LoVo (cell line): ENCODE results near the gene CEP70.
"Not testable (repeated sequence)": the region's sequence is repeated elsewhere in the genome, so short reads cannot be mapped to it uniquely, and the experiment has no call there.

Source experiments
- DNase-seq: peaks from one replicate; pipeline ENCODE4 v3.0.0-alpha.2; 2016; ENCODE audit warnings: low spot score

Gene CEP70

DNA sequence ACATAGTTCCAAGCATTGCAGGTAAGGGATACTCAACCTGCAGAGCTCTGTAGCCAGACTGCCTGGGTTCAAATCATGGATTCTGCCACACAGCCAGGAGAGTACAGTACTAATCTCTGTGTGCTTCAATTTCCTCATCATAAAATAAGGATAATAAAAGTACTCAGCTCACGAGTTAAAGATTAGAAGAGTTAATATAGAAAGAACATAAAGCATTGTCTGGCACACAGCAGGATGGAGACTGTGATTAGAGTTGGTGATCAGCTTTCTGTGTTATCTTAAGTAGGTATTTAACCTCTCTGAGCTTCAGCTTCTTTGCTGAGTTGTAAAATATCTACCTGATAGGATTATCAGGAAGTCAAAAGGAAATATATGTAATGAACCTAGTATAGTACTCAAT is 2.7 kb downstream of the CEP70 start:
- DNase-seq, result no peak

DNA sequence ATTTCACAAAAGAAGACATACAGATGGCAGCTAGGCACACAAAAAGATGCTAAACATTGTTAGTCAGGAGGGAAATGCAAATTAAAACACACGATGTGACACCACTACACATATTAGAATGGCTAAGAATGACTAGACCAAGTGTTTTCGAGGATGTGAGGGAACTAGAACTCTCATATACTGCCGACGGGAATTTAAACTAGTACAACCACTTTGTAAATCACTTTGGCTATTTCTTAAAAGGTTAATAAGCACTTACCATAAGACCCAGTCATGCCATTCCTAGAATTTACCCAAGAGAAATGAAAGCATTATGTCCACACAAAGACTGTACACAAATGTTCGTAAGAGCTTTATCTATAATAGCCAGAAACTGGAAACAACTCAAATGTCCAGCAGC is 5.6 kb downstream of the CEP70 start:
- no peak for DNase-seq

DNA sequence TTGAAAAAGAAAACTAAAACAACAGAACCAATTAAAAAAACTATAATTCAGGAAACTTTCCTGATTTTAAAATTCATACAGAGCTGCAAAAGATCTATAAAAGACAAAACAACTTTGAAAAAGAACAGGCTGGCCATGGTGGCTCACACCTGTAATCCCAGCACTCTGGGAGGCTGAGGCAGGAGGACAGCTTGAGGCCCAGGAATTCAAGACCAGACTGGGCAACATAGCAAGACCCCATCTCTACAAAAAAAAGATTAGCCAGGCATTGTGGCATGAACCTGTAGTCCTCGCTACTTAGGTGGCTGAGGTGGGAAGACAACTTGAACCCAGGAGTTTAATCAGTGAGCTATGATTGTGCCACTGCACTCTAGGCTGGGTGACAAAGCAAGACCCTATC is 6.7 kb downstream of the CEP70 start:
- DNase-seq, result no peak

DNA sequence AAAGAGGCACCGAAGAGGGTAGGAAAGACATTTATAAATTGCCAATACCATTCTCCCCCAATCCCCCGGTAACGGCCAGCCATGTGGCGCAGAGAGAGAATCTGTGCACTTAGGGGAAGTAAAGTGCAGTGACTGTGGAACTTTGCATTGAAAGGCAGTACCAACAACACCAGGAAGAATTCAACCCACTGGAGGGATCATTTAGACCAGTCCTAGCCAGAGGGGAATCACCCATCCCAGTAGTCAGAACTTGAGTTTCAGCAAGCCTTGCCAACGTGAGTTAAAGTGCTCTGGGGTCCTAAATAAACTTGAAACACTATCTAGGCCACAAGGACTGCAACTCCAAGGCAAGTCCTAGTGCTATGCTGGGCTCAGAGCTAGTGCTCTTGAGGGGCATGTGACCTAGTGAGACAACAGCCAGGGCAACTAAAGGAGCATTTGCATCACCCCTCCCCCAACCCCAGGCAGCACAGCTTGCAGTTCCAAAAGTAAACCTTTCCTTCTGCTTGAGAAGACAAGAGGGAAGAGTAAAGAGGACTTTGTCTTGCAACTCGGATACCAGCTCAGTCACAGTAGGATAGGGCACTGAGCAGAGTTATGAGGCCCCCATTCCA is 15.0 kb downstream of the CEP70 start:
- DNase-seq, result no peak

DNA sequence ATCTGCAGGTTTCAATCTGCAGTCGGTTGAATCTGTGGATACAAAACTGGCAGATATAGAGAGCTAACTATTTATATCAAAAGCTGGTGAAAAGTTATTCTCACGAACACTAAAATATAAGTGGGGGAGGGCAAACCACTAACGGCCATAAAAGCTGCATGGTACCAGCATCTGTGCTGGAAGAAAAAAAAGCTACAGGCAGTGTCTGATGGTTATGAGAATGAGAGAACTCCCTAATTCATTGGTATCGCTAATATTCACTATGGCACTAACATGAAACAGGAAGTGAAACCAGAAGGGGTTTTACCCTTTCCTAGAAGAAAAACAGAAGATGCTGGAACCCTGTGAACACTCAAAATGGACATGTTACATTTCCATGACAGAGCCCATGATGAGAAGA is 15.9 kb downstream of the CEP70 start:
- DNase-seq, result no peak

DNA sequence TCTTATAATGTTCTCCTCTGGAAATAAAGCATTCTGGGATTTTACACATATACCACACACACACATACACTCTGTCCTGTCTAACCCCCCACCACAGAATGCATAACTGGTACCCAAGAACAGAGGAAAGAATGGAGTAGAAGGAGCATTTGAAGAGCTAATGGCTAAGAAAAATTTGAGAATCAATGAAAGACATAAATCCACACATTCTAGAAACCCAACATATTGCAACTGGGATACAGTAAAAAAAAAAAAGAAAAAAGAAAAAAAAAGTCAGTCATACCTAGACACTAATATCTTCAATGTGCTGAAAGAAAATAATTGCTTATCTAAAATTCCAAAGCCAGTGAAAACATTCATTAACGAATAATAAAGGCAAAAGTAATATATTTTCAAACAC is 20.9 kb downstream of the CEP70 start:
- DNase-seq, result no peak

DNA sequence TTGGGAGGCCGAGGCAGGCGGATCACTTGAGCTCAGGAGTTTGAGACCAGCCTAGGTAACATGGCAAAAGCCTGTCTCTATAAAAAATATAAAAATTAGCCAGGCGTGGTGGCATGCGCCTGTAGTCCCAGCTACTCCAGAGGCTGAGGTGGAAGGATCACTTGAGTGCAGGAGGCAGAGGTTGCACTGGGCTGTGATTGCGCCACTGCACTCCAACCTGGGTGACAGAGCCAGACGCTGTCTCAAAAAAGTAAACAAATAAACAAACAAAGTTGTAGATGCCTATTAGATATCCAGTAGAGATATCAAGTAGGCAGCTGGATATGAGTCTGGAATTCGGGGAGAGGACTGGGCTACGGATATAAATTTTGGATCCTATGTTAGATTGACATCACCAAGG is 24.4 kb downstream of the CEP70 start:
- not testable (repeated sequence) for DNase-seq

DNA sequence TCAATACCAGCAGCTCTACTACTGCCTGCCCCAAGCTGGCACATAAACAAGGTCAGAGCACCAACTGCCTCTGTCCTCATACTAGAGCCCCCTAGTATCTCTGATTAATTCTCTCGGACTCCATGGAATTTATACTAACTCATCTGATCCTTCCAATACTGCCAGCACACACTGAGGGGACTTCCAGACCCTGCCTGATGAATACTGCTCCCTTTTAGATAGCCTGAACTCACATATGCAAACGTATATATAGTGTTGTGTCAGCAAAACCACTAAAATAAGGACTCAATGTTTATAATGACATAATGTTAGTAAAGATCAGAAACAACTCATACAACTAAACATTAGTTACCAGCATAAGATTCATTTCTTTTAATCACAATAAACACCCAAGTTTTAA is 25.0 kb downstream of the CEP70 start:
- no peak for DNase-seq

DNA sequence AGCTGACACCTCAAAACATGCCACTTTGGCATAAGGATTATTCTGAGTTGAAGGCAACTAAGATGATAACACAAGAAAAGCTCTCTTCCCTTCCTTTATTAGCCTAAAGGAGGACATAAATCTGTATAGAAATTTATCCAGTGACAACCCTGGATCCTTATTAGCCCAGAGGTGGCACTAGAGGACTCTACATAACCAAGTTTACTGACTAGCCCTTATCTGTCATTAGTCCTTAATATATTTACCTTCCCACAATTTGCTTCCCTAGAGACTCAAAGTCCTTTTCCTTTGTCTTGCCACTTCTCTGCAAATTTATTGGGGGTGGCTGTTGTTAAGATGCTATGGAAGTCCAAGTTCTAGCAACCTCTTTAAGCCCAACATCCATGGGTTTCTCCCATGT is 26.7 kb downstream of the CEP70 start:
- no peak for DNase-seq

DNA sequence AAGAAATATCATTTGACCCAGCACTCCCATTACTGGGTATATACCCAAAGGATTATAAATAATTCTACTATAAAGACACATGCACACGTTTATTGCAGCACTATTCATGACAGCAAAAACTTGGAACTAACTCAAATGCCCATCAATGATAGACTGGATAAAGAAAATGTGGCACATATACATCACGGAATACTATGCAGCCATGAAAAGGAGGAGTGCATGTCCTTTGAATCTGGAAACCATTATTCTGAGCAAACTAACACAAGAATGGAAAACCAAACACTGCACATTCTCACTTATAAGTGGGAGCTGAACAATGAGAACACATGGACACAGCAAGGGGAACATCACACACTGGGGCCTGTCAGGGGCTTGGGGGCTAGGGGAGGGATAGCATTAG is 27.8 kb downstream of the CEP70 start:
- DNase-seq, result not testable (repeated sequence)

DNA sequence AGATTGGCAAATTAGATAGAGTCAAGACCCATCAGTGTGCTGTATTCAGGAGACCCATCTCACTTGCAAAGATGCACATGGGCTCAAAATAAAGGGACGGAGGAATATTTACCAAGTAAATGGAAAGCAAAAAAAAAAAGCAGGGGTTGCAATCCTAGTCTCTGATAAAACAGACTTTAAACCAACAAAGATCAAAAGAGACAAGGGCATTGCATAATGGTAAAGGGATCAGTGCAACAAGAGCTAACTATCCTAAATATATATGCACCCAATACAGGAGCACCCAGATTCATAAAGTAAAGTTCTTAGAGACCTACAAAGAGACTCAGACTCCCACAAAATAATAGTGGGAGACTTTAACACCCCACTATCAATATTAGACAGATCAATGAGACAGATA is 31.2 kb downstream of the CEP70 start:
- DNase-seq, result not testable (repeated sequence)

DNA sequence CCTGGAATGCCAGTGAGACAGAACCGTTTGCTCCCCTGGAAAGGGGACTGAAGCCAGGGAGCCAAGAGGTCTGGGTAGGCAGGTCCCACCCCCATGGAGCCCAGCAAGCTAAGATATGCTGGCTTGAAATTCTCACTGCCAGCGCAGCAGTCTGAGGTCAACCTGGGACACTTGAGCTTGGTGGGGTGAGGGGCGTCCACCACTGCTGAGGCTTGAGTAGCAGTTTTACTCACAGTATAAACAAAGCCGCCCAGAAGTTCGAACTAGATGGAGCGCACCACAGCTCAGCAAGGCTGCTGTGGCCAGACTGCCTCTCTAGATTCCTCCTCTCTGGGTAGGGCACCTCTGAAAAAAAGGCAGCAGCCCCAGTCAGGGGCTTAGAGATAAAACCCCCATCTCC is 33.6 kb downstream of the CEP70 start:
- no peak for DNase-seq

DNA sequence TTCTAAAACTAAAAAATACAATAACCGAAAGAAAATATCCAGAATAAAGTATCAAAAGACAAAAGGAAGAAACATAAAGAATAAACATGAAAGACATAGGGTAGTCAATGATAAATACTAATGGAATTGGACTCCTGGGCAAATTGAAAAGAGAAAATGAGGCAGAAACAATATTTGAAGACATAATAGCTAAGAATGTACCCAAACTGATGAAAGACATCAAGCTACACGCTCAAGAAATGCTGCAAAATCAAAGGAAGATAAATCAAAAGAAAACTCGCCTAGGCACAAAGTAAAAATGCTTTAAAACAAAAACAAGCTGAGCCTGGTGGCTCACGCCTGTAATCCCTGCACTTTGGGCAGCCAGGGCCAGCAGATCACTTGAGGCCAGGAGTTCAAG is 34.9 kb downstream of the CEP70 start:
- no peak for DNase-seq

DNA sequence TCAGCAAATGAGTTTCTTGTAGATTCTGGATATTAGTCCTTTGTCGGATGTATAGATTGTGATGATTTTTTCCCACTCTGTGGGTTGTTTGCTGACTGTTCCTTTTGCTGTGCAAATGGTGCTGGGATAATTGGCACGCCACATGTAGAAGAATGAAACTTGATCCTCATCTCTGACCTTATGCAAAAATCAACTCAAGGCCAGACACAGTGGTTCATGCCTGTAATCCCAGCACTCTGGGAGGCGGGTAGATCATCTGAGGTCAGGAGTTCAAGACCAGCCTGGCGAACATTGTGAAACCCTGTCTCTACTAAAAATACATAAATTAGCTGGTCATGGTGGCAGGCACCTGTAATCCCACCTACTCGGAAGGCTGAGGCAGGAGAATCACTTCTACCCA is 39.3 kb downstream of the CEP70 start:
- not testable (repeated sequence) for DNase-seq

DNA sequence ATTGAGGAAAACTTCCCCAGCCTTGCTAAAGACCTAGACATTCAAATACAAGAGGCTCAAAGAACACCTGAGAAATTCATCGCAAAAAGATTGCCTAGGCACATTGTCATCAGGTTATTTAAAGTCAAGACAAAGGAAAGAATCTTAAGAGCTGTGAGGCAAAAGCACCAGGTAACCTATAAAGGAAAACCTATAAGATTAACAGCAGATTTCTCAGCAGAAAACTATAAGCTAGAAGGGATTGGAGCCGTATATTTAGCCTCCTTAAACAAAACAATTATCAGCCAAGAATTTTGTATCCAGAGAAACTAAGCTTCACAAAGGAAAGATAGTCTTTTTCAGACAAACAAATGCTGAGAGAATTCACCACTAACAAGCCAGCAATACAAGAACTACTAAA is 43.1 kb downstream of the CEP70 start:
- not testable (repeated sequence) for DNase-seq

DNA sequence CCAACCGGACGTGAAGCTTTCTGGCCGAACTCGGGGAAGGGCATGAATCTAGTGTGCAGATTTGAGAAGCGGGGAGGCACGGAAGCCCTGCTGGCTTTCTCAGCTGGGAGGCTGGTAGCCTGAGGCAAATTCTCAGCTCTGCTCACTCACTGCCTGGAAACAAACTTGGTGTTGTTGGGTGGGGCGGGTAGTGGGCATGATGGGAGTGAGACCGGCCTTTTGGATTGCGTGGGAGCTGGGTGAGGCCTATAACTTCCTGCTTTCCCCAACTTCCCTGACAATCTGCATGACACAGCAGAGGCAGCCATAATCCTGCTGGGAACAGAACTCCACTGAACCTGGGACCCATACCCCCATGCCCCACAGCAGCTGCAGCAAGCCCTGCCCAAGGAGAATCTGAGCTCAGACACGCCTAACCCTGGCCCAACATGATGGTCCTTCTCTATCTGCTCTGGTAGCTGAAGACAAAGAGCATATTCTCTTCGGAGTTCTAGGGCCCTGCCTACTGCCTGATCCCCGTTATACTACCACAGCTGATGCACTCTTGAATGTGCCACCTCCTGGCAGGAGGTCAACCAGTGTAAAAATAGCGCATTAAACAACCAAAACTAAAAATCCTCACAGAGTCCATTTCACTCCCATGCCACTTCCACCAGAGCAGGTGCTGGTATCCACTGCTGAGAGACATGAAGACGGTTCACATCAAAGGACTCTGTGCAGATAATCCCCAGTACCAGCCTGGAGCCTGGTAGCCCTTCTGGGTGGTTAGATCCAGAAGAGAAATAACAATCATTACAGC is 44.7 kb downstream of the CEP70 start:
- DNase-seq, result no peak

DNA sequence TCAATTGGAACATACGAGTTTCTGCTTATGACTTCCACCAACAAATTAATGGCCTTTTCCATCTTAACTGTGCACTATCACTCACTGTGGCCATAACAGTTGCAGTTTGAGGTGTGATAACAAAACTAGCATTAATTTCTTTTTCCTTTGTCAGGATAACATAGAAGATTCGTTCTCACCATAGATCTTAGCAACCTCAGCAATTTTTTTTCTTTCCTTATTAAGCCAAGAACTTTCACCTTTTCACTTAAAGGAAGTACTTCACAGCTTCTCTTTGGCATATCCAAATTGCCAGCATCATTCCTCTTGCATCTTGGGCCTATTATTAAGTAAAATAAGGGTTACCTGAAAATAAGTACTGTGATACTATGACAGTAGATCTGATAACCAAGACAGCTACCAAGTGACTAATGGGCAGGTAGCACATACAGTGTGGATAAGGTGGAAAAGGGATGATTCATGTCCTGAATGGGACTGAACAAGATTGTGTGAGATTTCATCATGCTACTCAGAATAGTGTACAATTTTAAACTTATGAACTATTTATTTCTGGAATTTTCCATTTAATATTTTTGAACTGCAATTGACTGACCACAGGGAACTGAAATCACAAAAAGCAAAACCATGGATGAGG is 46.6 kb downstream of the CEP70 start:
- DNase-seq, result no peak

DNA sequence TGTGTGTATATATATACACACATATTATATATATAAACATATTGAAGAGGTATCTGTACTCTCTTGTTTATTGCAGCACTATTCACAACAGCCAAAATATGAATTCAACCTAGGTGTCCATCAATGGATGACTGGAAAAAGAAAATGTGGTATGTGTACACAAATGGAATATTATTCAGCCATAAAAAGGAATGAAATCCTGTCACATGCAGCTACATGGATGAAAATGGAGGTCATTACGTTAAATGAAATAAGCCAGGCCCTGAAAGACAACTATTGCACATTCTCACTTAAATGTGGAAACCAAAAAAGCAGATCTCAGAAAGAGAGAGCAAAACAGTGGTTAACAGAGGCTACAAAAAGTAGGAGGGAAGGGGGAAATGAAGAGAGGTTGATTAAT is 49.5 kb downstream of the CEP70 start:
- no peak for DNase-seq

DNA sequence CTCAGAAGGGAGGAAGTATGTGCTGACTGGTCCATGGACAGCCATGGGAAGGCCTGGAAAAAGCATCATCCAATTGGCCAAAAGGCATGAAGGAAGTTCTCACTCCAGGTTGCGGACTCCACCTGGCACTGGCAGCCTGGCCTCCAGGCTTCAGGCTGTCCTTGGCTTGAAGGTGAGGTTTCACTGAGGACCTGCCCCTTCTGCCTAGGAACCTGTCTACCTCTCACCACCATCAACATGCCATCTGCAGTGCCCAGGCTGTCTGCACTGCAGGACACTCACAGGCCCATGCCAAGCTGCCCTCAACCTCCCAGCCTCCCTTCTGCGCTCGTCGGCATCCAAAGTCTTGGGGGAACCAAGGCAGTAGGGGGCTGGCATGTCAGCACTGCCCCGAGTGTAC is 51.1 kb downstream of the CEP70 start:
- DNase-seq, result no peak

DNA sequence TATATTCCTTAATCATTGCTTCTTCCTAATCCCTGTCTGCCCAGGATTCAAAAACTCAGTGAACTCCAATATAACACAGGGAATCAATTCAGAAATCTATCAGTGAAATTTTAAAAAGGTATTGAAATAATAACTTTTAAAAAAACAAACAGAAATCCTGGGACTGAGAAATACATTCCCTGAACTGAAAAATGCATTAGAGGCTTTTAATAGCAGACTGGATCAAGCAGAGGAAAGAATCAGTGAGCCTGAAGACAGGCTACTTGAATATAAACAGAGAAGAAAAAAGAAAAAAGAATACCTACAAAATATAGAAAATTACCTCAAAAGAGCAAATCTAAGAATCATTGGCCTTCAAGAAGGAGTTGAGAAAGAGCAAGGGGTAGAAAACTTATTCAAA is 54.7 kb downstream of the CEP70 start:
- no peak for DNase-seq

DNA sequence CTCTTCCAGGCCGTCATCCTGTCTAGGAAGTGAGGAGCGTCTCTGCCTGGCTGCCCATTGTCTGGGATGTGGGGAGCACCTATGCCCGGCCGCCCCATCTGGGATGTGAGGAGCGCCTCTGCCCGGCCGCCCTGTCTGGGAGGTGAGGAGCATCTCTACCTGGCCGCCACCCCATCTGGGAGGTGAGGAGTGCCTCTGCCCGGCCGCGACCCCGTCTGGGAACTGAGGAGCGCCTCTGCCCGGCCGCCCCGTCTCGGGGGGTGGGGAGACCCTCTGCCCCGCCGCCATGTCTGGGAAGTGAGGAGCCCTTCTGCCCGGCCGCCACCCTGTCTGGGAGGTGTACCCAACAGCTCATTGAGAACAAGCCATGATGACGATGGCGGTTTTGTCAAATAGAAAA is 72.6 kb downstream of the CEP70 start:
- not testable (repeated sequence) for DNase-seq

DNA sequence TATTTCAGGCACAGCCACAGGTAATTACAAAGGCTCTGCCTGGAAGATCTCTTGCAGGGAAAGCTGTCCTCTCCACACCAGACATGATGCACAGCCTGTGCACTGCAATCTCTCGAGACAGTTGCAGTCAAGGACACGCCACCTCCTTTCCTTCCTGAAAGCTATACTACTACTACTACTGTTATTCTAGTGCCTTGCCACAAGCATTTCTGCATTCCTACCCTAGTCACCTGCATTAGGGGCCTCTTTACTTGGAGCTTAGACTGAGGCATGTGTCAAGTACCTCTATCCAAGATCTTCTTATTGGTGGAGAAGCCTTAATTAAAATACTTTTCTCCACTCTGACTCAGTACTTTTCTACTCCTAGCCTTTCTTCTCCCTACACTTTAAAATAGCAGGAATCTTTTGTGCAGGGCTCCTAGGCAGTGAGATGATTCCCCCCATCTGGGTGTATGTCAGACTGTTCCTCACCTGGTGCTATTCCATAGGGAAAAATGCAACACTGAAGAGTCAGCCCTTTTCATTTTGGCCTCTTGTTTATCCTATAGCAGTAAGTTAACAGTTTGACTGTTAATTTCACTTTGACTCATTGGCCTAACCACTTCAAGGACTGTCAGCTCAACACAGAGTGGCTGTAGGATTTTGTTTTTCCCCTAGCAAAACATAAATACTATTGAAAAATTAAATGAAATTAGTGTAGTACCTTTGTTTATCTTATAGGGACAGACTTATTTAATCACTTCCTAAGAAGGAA is 80.8 kb downstream of the CEP70 start:
- DNase-seq, result no peak

DNA sequence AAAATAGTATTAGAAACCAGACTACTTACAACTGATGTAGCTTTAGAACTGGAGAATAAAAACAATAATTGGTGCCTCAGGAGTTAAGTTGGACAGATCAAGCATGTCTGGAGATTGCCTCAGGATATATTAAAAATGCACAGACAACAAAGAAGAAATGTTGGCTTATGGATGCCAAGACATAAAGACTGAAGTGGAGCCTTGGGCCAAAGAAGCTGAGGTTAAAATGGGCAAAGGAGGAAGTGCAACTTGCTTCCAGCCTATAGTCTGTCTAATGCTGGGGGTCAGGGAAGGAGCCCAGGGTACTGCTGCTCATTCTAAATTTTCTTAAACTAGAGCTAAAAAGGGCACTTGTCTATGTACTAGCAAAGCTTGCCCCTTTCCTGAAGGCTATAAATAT is 82.1 kb downstream of the CEP70 start:
- no peak for DNase-seq
